GM18508 (cell line): ENCODE measurements around the gene STEAP2.
"Not testable (repeated sequence)": the region's sequence is repeated elsewhere in the genome, so short reads cannot be mapped to it uniquely, and the experiment has no call there.

ENCODE experiments used
- ATAC-seq: cut with Tn5 transposase; IDR thresholded peaks from one replicate; pipeline ENCODE4 v1.9.1; 2021; ENCODE audit warnings: moderate number of reproducible peaks; ENCODE audit not compliant: insufficient read depth, unreplicated experiment

The STEAP2 gene

DNA sequence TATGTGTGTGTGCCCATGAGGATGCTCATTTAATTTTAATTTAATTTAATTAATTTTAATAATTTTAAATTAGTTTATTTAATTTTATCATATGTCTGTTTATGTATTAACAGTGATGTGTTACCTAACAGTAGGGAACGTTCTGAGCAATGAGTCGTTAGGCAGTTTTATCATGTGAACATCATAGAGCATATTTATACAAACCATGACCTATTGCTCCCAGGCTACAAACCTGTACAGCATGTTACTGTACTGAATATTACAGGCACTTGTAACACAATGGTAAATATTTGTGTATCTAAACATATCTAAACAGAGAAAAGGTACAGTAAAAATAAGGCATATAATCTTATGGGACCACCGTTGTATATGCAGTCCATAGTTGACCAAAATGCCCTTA is 19.8 kb downstream of the STEAP2 start:
- ATAC-seq = no peak

GRCh38 chr7:90232430-90232829 is 20.9 kb downstream of the STEAP2 start:
- ATAC-seq = no peak

DNA sequence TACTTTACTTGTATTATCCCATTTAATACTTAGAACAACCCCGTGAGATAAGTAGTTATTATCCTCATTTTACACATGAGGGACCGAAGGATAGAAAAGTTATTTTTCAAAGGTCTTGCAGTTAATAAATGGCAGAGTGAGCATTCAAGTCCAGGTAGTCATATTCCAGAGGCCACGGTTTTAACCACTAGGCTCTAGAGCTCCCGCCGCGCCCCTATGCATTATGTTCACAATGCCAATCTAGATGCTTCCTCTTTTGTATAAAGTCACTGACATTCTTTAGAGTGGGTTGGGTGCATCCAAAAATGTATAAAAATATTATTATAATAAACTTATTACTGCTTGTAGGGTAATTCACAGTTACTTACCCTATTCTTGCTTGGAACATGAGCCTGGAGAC is 22.0 kb downstream of the STEAP2 start:
- ATAC-seq = no peak

DNA sequence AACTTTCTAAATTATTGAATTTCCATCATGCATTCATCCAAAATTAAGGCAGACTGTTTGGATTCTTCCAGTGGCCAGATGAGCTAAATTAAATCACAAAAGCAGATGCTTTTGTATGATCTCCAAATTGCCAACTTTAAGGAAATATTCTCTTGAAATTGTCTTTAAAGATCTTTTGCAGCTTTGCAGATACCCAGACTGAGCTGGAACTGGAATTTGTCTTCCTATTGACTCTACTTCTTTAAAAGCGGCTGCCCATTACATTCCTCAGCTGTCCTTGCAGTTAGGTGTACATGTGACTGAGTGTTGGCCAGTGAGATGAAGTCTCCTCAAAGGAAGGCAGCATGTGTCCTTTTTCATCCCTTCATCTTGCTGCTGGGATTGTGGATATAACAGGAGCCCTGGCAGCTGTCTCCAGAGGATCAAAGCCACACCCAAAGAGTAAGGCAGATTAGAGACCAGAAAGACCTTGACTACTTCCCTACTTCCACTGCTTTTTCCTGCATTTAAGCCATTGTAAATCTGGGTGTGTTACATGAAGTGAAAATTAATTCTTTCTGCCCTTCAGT is 25.3 kb downstream of the STEAP2 start:
- no peak for ATAC-seq

DNA sequence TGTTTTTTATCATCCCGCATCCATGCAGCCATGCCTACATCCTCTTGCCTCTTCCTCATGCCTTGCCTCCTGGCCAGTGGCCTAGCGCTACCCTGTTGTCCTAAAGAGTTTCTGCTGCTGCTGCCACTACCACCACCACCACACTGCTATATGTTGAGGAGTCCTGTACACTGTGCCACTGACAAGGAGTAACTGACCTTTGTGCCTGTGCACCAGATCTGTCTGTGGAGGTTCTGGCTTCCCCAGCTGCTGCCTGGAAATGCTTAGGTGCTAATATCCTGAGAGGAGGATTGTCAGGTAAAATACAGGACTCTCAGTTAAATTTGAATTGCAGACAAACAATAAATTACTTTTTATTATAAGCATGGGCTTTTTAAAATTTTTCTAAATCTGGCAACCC is 26.5 kb downstream of the STEAP2 start:
- no peak for ATAC-seq

DNA sequence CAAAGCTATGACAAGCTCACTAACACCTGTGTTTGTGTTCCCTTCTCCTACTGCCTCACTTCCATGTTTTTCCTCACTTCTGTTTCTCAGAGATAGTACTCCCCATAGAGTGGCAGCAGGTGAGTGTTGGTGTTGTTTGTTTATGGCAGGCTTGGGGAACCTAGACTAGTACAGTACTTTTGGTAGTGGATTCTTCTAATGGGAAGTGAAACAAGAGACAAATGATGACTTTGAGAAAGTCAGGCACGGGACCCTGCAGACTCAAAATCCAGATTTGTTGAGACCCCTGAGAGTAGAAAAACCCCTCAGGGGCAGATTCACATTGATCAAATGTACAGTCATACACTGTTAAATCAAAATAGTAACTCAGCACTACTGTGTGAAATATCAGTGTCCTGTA is 27.0 kb downstream of the STEAP2 start:
- no peak for ATAC-seq

DNA sequence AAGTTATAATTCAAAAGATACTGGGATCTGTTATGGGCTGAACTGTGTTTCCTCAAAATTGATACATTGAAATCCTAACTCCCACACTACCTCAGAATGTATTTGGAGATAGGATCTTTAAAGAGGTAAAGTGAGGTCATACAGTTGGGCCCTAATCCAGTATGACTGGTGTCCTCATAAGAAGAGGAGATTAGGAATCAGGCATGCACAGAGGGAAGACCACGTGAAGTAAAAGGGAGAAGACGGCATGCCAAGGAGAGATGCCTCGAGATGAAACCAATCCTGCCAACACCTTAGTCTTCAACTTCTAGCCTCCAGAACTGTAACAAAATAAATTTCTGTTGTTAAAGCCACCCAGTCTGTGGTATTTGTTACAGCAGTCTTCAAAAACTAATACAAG is 27.5 kb downstream of the STEAP2 start:
- ATAC-seq = no peak

GRCh38 chr7:90239625-90240228 is 28.2 kb downstream of the STEAP2 start:
- ATAC-seq = no peak

DNA sequence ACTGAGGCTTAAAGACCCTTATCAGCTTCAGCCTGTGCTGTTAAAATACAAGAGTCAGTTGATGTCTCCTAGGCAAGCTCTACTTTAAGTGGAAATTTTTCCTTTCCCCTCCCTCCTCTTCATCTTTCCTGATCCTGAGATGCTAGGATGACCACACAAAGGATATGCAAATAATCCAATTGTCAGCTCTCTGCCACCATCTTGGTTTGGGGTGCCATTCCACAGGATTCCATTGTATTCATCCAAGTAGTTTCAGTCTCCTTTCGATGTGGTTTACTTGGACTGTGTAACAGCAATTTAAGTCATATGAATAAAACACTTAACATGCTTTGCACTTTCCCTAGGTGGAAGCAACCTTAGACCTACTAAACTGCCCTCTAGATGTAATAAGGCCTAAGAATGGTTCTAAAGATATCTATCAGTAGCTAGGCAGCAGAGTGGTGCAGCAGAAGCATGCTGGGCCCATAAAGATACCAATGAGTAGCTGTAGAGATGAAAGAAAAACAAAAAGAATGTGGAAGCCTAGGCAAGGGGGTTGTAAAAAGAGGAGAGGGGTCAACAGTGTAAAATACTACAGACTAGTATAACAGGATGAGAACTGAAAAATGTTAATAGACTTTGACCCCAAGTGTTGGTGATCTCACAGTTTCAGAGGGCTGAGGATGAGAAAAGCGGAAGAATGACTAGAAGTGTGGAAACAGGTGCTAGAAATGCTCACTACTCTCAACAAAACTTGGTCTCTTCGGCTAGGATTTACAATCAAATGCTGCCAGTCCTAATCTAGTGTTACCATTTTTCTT is 31.0 kb downstream of the STEAP2 start:
- peak; percentile 61 for ATAC-seq

GRCh38 chr7:90243556-90243955 is 32.0 kb downstream of the STEAP2 start:
- ATAC-seq = no peak

DNA sequence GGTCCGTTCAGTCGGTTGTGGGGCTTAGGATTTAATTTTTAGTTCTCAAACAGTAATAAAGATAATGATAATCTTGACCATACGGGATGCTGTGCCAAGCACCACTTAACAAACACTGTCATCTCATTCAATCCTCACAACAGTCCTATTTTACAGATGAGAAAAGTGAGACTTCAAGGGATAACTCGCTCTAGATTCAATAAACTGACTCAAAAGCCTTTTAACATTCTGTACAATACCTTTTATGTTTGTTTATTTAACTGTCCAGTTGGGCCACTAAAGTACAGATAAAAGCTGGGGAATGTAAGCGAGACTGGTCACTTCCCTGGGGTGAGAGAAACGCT is 33.0 kb downstream of the STEAP2 start:
- no peak for ATAC-seq

DNA sequence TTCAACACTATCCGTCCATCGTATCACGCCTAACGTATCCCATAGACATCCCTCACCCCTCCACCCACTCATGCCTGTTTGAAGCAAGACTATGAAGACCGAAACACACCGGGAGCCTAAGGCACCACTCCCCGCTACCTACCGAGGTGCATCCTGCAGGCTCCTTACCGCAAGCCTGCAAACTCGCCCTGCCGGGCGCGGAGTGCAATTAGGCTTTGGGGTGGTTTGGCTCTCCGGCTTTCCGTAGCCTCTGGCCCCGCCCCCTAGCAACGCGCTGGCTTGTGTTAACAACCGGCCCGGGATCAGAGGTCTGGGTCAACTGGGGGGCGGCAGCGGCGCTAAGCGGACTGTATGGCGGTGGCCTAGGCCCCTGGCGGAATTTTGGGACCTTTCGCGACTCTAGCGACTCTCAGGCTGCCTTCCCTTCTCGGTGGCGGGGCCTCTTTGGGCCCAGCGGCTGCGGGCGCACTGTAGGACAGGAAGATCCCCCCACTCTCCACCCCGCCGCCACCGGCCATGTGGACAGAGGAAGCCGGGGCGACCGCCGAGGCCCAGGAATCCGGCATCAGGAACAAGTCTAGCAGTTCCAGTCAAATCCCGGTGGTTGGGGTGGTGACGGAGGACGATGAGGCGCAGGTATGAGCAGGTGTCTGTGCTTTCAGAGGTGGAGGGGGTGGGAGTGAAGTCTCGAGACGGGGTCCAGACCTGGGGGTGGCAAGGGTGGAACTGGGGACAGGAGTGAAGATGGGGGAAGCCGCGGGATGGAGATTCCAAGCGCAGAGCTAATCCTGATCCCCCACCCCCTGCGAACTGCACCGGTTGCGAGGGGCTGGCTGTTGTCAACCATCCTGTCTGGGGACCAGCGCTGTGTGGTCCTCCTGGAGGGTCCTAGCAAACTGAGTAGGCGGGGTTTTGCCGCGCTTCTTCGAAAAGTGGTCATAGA is 33.6 kb downstream of the STEAP2 start, which contains the start of gene CFAP69:
TSS of gene CFAP69 (plus strand) at position 266 of the 943 bp plus-strand sequence. CDS start at position 517, 251 bp downstream.
- peak; percentile 71 for ATAC-seq

DNA sequence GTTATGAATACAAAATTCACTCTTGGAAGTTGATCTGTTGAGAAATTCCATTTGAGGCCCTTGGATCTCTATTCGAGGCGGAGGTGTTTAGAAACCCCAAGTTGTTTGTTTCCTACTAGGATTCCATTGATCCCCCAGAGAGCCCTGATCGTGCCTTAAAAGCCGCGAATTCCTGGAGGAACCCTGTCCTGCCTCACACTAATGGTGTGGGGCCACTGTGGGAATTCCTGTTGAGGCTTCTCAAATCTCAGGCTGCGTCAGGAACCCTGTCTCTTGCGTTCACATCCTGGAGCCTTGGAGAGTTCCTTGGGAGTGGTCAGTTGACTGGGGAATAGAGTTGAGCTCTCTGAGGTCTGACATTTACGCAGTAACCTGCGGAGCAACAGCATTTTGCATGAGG is 34.6 kb downstream of the STEAP2 start:
- no peak for ATAC-seq

DNA sequence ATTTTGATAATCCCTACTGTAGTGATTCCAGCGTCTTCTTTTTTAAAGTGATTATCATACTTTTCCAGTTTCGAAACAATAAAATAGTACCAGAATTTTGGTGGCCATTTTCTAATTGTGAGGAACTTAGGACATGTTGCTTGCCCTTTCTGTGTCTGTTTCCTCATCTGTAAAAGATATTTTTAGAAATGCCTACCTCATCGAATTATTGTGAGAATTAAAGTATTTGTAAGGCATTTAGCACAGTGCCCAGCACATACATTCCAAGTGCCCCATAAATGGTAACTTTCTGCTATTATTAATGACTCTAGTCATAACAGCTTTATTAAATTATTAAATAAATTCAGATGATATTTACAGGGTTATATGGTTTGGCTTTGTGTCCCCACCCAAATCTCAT is 37.2 kb downstream of the STEAP2 start:
- ATAC-seq = no peak

- ATAC-seq = no peak
These were observed 39.2 kb downstream of the STEAP2 start for GRCh38 chr7:90250601-90251303.

GRCh38 chr7:90251304-90251635 is 39.7 kb downstream of the STEAP2 start:
- ATAC-seq = no peak

GRCh38 chr7:90256011-90256410 is 44.5 kb downstream of the STEAP2 start:
- ATAC-seq = not testable (repeated sequence)

DNA sequence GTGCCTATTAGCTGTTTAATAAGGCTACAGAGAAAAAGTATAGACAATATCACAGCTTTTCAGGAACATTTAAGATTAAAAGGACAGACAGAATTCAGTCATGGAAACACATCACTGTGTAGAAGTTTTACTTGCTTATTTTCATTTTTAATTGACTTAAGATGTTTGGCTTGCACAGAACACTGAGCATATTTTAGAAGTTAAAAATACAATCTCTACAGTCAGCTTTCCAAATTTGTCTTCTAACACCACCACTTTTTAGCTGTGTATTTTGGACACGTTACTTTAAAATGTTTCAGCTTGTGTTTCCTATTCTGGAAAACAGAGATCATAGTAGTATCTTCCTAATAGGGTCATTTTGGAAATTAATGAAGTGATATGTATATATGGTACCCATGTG is 45.2 kb downstream of the STEAP2 start:
- no peak for ATAC-seq

GRCh38 chr7:90261441-90261840 is 49.9 kb downstream of the STEAP2 start:
- ATAC-seq = peak; percentile 40

DNA sequence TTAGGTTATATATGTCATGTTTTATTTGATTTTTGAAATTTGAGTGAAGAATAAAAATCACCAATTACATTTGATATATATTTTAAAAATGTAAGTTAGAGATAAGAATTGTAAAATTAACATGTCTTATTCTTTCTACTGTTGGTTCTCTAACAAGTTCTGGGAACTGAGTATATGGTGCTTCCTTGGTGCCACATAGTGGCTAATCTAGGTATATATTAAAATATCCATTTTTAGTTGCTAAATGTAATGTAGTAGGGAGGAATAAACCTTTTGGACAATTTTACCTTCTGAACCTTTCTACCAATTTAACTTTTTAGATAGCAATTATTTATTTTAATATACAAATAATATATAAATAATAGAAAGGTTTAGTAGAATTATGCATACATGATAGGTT is 50.9 kb downstream of the STEAP2 start:
- peak; percentile 83 for ATAC-seq
